Measurements from ENCODE around the gene AP4B1. TPM values are rescaled to one million over a fixed set of nuclear protein-coding genes. Genes with fewer than 3 reads are reported as not detected.

Gene AP4B1
- total RNA-seq, 3 donors from 2014 or later (not counting 1 experiment from before 2014, with no cell fraction given), result 64.0 to 78.7 (median 77.6) TPM

DNA sequence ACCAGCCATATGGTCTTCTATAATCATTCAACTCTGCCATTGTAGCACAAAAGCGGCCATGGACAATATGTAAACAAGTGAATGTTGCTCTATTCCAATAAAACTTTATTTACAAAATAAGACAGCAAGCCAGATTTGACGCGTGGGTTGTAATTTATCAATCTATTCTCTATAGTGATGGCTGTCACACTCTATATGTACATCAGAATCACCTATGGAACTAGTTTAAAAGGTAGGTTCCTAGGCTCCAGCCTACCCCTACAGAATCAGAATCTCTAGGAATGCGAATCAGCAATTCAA lies 24.9 kb downstream of the AP4B1 start:
- H3K9me3 Mint-ChIP-seq, result no peaks in the 10 kb centered on the region
- Histone ChIP-seq H3K27me3 (ENCODE audit: control insufficient read depth, insufficient read depth, low read length) (no peaks in the 10 kb centered on the region), H3K27ac (ENCODE audit: low read length) (peak overlapping the region; percentile 68), H3K4me1 (ENCODE audit: control insufficient read depth, insufficient read depth, low read length) (peaks cover 24% of the 10 kb centered on the region), H3K36me3 (ENCODE audit: control insufficient read depth, insufficient read depth, low read length) (peaks cover 4% of the 10 kb centered on the region), H3K4me3 (ENCODE audit: low read length) (no peak overlapping the region), H3K9me3 (ENCODE audit: control insufficient read depth, insufficient read depth, low read length) (no peaks in the 10 kb centered on the region)
- no peaks in the 10 kb centered on the region for H3K27me3 Mint-ChIP-seq (ENCODE audit: low read depth in 2 of 2)
- WGBS (ENCODE audit: insufficient coverage), result 93% methylated on average over 4 of the region's 4 CpGs
- no peaks in the 10 kb centered on the region for H3K36me3 Mint-ChIP-seq
- no peak for ATAC-seq
- intact Hi-C loops (cut with micrococcal nuclease), result loop anchor here (1.0 kb wide), 1 partner anchor 8 kb away; the partner anchor contains the start of gene PTPN22
- H3K4me3 Mint-ChIP-seq, result peak overlapping the region; percentile 75
- no peak for DNase-seq
- H3K4me1 Mint-ChIP-seq, result peaks cover 58% of the 10 kb centered on the region in 2 donors
- no peak for TF ChIP-seq CTCF (IDR thresholded peaks at IDR 0.05)
- H3K27ac Mint-ChIP-seq, result peak overlapping the region; percentile 87

- no peak overlapping the region for H3K4me3 ChIP-seq (ENCODE audit: low read length)
- Mint-ChIP-seq H3K27me3 (ENCODE audit: low read depth in 2 of 2) (no peaks in the 10 kb centered on the region), H3K9me3 (no peaks in the 10 kb centered on the region), H3K36me3 (no peaks in the 10 kb centered on the region), H3K4me1 (peaks cover 84 to 88% of the 10 kb centered on the region in 2 donors), H3K4me3 (peak overlapping the region; percentile 17), H3K27ac (peak overlapping the region; percentile 87 to 95)
- no peaks in the 10 kb centered on the region for H3K36me3 ChIP-seq (ENCODE audit: control insufficient read depth, insufficient read depth, low read length)
- DNase-seq (no peak), ATAC-seq (no peak)
- TF ChIP-seq CTCF (IDR thresholded peaks at IDR 0.05), result no peak
- H3K4me1 ChIP-seq (ENCODE audit: control insufficient read depth, insufficient read depth, low read length), result peaks cover 40% of the 10 kb centered on the region
- H3K9me3 ChIP-seq (ENCODE audit: control insufficient read depth, insufficient read depth, low read length), result no peaks in the 10 kb centered on the region
- WGBS (ENCODE audit: insufficient coverage), result 96% methylated on average over 5 of the region's 5 CpGs
- H3K27ac ChIP-seq (ENCODE audit: low read length), result peak overlapping the region; percentile 30
- no peaks in the 10 kb centered on the region for H3K27me3 ChIP-seq (ENCODE audit: control insufficient read depth, insufficient read depth, low read length)
- intact Hi-C loops (cut with micrococcal nuclease), result no loop called here
These were observed 28.4 kb downstream of the AP4B1 start for GRCh38 chr1:113876176-113876575.

- Histone ChIP-seq H3K36me3 (ENCODE audit: control insufficient read depth, insufficient read depth, low read length) (no peaks in the 10 kb centered on the region), H3K27me3 (ENCODE audit: control insufficient read depth, insufficient read depth, low read length) (no peaks in the 10 kb centered on the region), H3K4me3 (ENCODE audit: low read length) (no peak overlapping the region), H3K4me1 (ENCODE audit: control insufficient read depth, insufficient read depth, low read length) (peaks cover 42% of the 10 kb centered on the region), H3K27ac (ENCODE audit: low read length) (peak overlapping the region; percentile 30), H3K9me3 (ENCODE audit: control insufficient read depth, insufficient read depth, low read length) (no peaks in the 10 kb centered on the region)
- H3K36me3 Mint-ChIP-seq, result no peaks in the 10 kb centered on the region
- TF ChIP-seq CTCF (IDR thresholded peaks at IDR 0.05), result no peak
- intact Hi-C loops (cut with micrococcal nuclease), result no loop called here
- H3K4me3 Mint-ChIP-seq, result peak overlapping the region; percentile 74
- H3K27ac Mint-ChIP-seq, result peak overlapping the region; percentile 87 to 95
- no peaks in the 10 kb centered on the region for H3K27me3 Mint-ChIP-seq (ENCODE audit: low read depth in 2 of 2)
- H3K4me1 Mint-ChIP-seq, result peaks cover 81 to 85% of the 10 kb centered on the region in 2 donors
- peak in 1 of 2 donors; percentile 21 for DNase-seq
- peak in 2 of 3 donors; percentile 9 to 22 for ATAC-seq
- WGBS (ENCODE audit: insufficient coverage), result no CpG with 5 or more reads among the region's 2 CpGs
- H3K9me3 Mint-ChIP-seq, result no peaks in the 10 kb centered on the region
These were observed 28.9 kb downstream of the AP4B1 start for GRCh38 chr1:113875714-113876113.
